GM13976 (cell line): ENCODE measurements around the gene ZMYM1.

Experiments used
- DNase-seq: peaks from one replicate; pipeline ENCODE4 v3.0.0; 2012; ENCODE audit warnings: low spot score
- in situ Hi-C: fragments of 300-500 bp; cut with MboI; formaldehyde crosslinking; loops from one replicate; pipeline ENCODE4 v1.12.0; 2022; ENCODE audit warnings: low sequenced_read_pairs, mixed read lengths, inconsistent platforms; ENCODE audit not compliant: unreplicated experiment
- TF ChIP-seq, protein P1 (sequence below): IDR thresholded peaks from 2 replicates; pipeline ENCODE4 v1.5.1; 2012; ENCODE audit warnings: borderline replicate concordance, mild to moderate bottlenecking; ENCODE audit not compliant: insufficient read depth; ENCODE audit errors: extremely low read depth, missing control alignments, control extremely low read depth

ZMYM1 gene

GRCh38 chr1:35036621-35037020 is 42.6 kb upstream of the ZMYM1 start:
- TF ChIP-seq, protein P1, sequence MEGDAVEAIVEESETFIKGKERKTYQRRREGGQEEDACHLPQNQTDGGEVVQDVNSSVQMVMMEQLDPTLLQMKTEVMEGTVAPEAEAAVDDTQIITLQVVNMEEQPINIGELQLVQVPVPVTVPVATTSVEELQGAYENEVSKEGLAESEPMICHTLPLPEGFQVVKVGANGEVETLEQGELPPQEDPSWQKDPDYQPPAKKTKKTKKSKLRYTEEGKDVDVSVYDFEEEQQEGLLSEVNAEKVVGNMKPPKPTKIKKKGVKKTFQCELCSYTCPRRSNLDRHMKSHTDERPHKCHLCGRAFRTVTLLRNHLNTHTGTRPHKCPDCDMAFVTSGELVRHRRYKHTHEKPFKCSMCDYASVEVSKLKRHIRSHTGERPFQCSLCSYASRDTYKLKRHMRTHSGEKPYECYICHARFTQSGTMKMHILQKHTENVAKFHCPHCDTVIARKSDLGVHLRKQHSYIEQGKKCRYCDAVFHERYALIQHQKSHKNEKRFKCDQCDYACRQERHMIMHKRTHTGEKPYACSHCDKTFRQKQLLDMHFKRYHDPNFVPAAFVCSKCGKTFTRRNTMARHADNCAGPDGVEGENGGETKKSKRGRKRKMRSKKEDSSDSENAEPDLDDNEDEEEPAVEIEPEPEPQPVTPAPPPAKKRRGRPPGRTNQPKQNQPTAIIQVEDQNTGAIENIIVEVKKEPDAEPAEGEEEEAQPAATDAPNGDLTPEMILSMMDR: no peak
- no peak for DNase-seq
- in situ Hi-C loops: no loop called here

DNA sequence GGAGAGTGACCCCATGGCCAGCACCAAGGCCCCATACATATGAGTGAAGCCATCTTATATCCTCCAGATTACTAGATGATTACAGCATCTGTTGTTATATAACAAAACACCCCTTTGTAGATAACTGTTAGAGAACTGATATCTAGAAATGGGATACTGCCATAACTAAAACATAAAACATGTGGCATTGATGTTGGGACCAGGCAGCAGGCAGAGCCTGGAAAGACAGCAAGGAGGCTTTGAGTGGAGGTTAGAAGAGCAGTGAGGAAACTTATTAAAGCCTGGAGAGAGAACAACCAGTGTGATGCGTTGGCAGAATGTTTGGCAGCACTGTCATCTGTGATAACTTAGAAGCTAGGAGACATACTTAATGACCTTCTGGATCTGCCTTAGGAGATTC is 42.0 kb upstream of the ZMYM1 start:
- in situ Hi-C loops: no loop called here
- TF ChIP-seq, protein P1: no peak
- DNase-seq: no peak

GRCh38 chr1:35038723-35039122 is 40.5 kb upstream of the ZMYM1 start:
- in situ Hi-C loops: no loop called here
- DNase-seq: no peak
- TF ChIP-seq, protein P1: no peak

DNA sequence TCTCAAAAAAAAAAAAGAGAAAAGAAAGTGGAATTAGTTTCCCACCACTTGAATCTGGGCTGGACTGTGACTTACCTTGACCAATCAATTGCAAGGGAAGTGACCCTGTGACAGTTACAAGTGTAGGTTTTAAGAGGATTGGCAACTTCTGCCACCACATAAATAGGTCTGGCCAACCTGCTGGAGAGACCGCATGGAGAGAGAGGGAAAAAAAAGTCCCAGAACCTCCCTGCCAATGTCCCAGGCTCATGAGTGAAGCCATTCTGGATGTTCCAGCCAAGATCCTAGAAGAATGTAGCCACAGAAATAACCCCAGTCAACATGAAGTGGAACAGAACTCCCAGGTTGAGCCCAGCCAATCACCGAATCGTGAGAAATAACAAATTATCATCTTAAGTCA is 35.7 kb upstream of the ZMYM1 start:
- TF ChIP-seq, protein P1: no peak
- in situ Hi-C loops: no loop called here
- no peak for DNase-seq

DNA sequence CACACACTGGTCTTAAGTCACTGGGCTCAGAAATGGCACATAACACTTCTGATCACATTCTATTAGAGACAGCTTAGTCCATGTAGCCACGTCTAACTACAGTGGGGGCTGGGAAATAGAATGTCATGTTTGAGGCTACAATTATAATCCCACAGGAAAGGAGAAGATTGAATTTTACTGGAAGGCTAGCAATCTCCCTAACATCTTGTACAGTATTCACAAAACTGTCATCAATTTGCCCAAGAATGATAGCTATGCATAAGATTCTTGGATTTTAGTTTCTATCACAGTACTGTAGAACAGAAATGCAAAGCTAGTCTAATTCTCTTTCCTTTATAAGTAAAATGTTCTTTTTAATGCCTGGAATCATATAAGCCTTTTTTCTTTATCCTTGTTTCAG is 34.8 kb upstream of the ZMYM1 start:
- TF ChIP-seq, protein P1: no peak
- DNase-seq: no peak
- in situ Hi-C loops: no loop called here

DNA sequence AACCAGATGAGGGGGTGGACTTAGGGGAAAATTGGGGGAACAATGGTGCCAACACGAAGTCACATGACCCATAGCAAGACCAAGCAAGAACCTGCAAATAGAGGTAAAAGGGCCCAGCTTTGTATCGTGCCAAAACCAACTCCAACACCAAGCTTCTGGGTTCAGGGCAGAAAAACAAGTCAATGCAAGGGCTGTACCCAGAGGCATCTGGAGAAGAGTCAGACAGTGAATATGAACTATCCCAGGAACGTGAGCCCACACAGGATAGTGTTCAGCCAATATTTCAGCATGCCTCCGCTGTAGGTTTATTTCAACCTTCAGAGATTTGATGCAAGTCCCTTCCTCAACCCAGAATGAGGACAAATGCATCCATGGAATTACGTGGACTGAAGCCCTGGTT is 32.5 kb upstream of the ZMYM1 start:
- no peak for DNase-seq
- in situ Hi-C loops: no loop called here
- TF ChIP-seq, protein P1: no peak
